K562 (cell line): ENCODE measurements around the gene DGUOK. TPM values are rescaled to one million over a fixed set of nuclear protein-coding genes. Genes with fewer than 3 reads are reported as not detected.
A peak's percentile ranks its signal among the peaks of the same experiment; 100 is the strongest.

ENCODE experiments used
- ATAC-seq: fragments of 200-7000 bp; cut with Tn5 transposase; 3 replicates; pipeline ENCODE4 v1.9.1; 2020; ENCODE audit warnings: moderate library complexity
- BruUV-seq: library from RNA; stranded (reverse); fragments of 400-500 nt; replicated peaks from 2 replicates; lab custom pipeline; 2021; lab: Mats Ljungman, UMichigan
- CTCF ChIA-PET: fragments of 300-600 bp; formaldehyde crosslinking; extraction: SDS; loops from one replicate; lab custom pipeline; 2021; ENCODE audit warnings: low intra/inter-chr PET ratio; lab: Yijun Ruan, JAX
- POLR2A ChIA-PET: fragments of 300-600, 350-650 bp; sonication (Branson Sonifier 250); formaldehyde crosslinking; extraction: SDS; loops from one replicate; lab custom pipeline; 2021; ENCODE audit warnings: antibody characterized with exemption, inconsistent platforms; lab: Yijun Ruan, JAX
- DNase-seq, 4 experiments: peaks; one replicate each; pipeline versions ENCODE4 v3.0.0 to v3.0.0-alpha.2; 2011 to 2018; ENCODE audit warnings: low spot score in 3 of 4, mixed read lengths in 3 of 4; ENCODE audit errors: extremely low read depth in 1 of 4
- FAIRE-seq: peaks from 2 replicates; lab custom pipeline; 2011; peaks lifted over from hg19 to GRCh38; lab: Jason Lieb, UNC
- H2AFZ ChIP-seq: 2 replicates; pipeline ENCODE4 v1.6.0; 2011; ENCODE audit warnings: low read depth, low read length, control low read depth, inconsistent platforms
- H3K27ac ChIP-seq: fragments of 200-600 bp; 3 replicates; pipeline ENCODE4 v1.8.0; 2011; ENCODE audit warnings: low read depth, mild to moderate bottlenecking, control low read depth, inconsistent platforms, low read length, moderate library complexity, mixed read lengths; ENCODE audit errors: extremely low read depth
- H3K27me3 ChIP-seq, 2 experiments: fragments of 300-600 bp in 1 of 2; 2 replicates in 1 of 2; 3 replicates in 1 of 2; pipeline versions ENCODE4 v1.6.0 to v1.8.0; 2011; ENCODE audit warnings: inconsistent platforms in 2 of 2, low read length in 2 of 2, mild to moderate bottlenecking in 1 of 2, mixed read lengths in 1 of 2, moderate library complexity in 1 of 2; ENCODE audit not compliant: control insufficient read depth in 2 of 2, insufficient read depth in 2 of 2
- H3K36me3 ChIP-seq: fragments of 300-600 bp; 3 replicates; pipeline ENCODE4 v1.8.0; 2011; ENCODE audit warnings: mild to moderate bottlenecking, low read length, inconsistent platforms; ENCODE audit not compliant: control insufficient read depth, insufficient read depth
- H3K4me1 ChIP-seq, 2 experiments: fragments of 200-600 bp in 1 of 2; replicated peaks in 1 of 2; 2 replicates in 1 of 2; 3 replicates in 1 of 2; pipeline versions ENCODE4 v1.5.1 to v1.8.0; 2011; ENCODE audit warnings: inconsistent platforms in 2 of 2, low read length in 2 of 2, mild to moderate bottlenecking in 1 of 2, mixed read lengths in 1 of 2, moderate library complexity in 1 of 2; ENCODE audit not compliant: control insufficient read depth in 2 of 2, insufficient read depth in 2 of 2
- H3K4me2 ChIP-seq: 2 replicates; pipeline ENCODE4 v1.6.1; 2011; ENCODE audit warnings: low read length, control low read depth, inconsistent platforms, mixed read lengths; ENCODE audit not compliant: insufficient read depth
- H3K4me3 ChIP-seq: fragments of 200-600 bp; sonication (generic), shearing (Covaris generic); 2 replicates; pipeline ENCODE4 v1.5.1; 2016; ENCODE audit warnings: control low read depth, inconsistent platforms
- H3K79me2 ChIP-seq: fragments of 200-600 bp; 3 replicates; pipeline ENCODE4 v1.8.0; 2011; ENCODE audit warnings: low read length, inconsistent platforms; ENCODE audit not compliant: control insufficient read depth, insufficient read depth
- H3K9ac ChIP-seq, 2 experiments: 2 replicates each; pipeline versions ENCODE4 v1.6.0 to v1.6.1; 2011; ENCODE audit warnings: low read depth in 2 of 2, low read length in 2 of 2, control low read depth in 1 of 2, inconsistent platforms in 1 of 2, mild to moderate bottlenecking in 1 of 2, mixed read lengths in 1 of 2; ENCODE audit not compliant: insufficient read depth in 1 of 2
- H3K9me1 ChIP-seq: one replicate; pipeline ENCODE4 v1.6.0; 2011; ENCODE audit warnings: inconsistent platforms, mild to moderate bottlenecking, low read length, moderate library complexity; ENCODE audit not compliant: control insufficient read depth, insufficient read depth
- H3K9me3 ChIP-seq: replicated peaks from 2 replicates; pipeline ENCODE4 v1.5.1; 2011; ENCODE audit warnings: low read depth, low read length, inconsistent platforms; ENCODE audit not compliant: control insufficient read depth, insufficient read depth
- H4K20me1 ChIP-seq: replicated peaks from 2 replicates; pipeline ENCODE4 v1.6.1; 2011; ENCODE audit warnings: low read length, inconsistent platforms, mixed read lengths; ENCODE audit not compliant: control insufficient read depth, insufficient read depth
- BACH1 ChIP-seq: fragments of 200-800 bp; sonication (Bioruptor generic); IDR thresholded peaks from 2 replicates; pipeline ENCODE4 v1.6.1; 2016; ENCODE audit warnings: missing genetic modification characterization, missing compliant biosample characterization
- FOXP1 ChIP-seq: sonication (generic); formaldehyde crosslinking; IDR thresholded peaks from 2 replicates; pipeline ENCODE4 v1.8.0; 2022; ENCODE audit warnings: mild to moderate bottlenecking, missing genetic modification reagents
- MBD2 ChIP-seq: sonication (generic); IDR thresholded peaks from 2 replicates; pipeline ENCODE4 v1.6.1; 2016; ENCODE audit warnings: low read depth, borderline replicate concordance
- PTRF ChIP-seq: fragments of 450-650 bp; IDR thresholded peaks from 2 replicates; pipeline ENCODE4 v1.6.1; 2016; ENCODE audit warnings: mild to moderate bottlenecking, missing genetic modification characterization, missing compliant biosample characterization
- ZNF224 ChIP-seq: sonication (generic); formaldehyde crosslinking; IDR thresholded peaks from 2 replicates; pipeline ENCODE4 v1.8.0; 2022; ENCODE audit warnings: mild to moderate bottlenecking, missing genetic modification reagents
- WGBS: fragments of 100-300 bp; shearing (Covaris generic); methylation state at CpG from one replicate; pipeline ENCODE4 v1.1.6; 2016; ENCODE audit warnings: low coverage, mixed read lengths; ENCODE audit not compliant: insufficient coverage; ENCODE audit errors: missing lambda C conversion rate; 5-methylcytosine and 5-hydroxymethylcytosine counted together
- in situ Hi-C: fragments of 300-500 bp; cut with MboI; formaldehyde crosslinking; loops from 4 replicates; pipeline ENCODE4 v1.15.0; 2018; ENCODE audit warnings: inconsistent platforms, mixed read lengths
- intact Hi-C: fragments of 100-400 bp; cut with micrococcal nuclease; formaldehyde crosslinking; loops from 2 replicates; pipeline ENCODE4 v1.14.2; 2022
- polyA plus RNA-seq, 8 experiments: library from polyadenylated mRNA; depleted of rRNA in 4 of 8; stranded (reverse) in 5 of 8; unstranded in 3 of 8; fragments of >200 nt; fragmentation: Nextera tagmentation in 2 of 8; fragmentation: Illumina TruSeq in 1 of 8; extraction: Ambion mirVana in 2 of 8; extraction: Trizol in 1 of 8; gene quantifications; 2 replicates each; pipeline versions ENCODE4 v1.2.1 to v1.2.3, GENCODE V29; 2011 to 2014; ENCODE audit warnings: inconsistent platforms in 1 of 8, missing spikeins in 1 of 8
- total RNA-seq, 7 experiments: library from RNA; depleted of rRNA in 6 of 7; stranded (reverse); fragments of >200 nt in 6 of 7; fragmentation: Illumina TruSeq in 2 of 7; extraction: Trizol in 2 of 7; gene quantifications; 2 replicates each; pipeline versions ENCODE4 v1.2.1 to v1.2.3, GENCODE V29; 2011 to 2021; ENCODE audit warnings: low replicate concordance in 1 of 7
- TF ChIP-seq, protein P1 (sequence below): fragments of 450-650 bp; formaldehyde crosslinking; IDR thresholded peaks from 2 replicates; pipeline ENCODE4 v1.4.0; 2020; ENCODE audit warnings: mild to moderate bottlenecking

The DGUOK gene
- total and polyA plus RNA-seq, 9 of the 15 experiments (the other 6 are each of a cell fraction or from before 2014, with no cell fraction given): 67.0 to 288 (median 126) TPM

- Histone ChIP-seq H3K27ac (peak overlapping the region; percentile 78), H3K79me2 (no peaks in the 10 kb centered on the region)
- POLR2A ChIA-PET: interaction anchor here (0.6 to 1.4 kb wide), 8 partner anchors 9 to 280 kb away, joined by 3 to 6 read pairs (median 4); no protein-coding TSS in a partner anchor
Observed at GRCh38 chr2:73970141-73970803, 43.6 kb downstream of the DGUOK start.

More at GRCh38 chr2:73970141-73970803, 43.6 kb downstream of the DGUOK start:
- intact Hi-C loops (no loop called here), in situ Hi-C loops (no loop called here)
- peak overlapping the region; percentile 28 to 49; a peak in 2 of 4 replicates for H3K9ac ChIP-seq
- peak overlapping the region; percentile 65; the same call in 1 of the 2 replicates for H2AFZ ChIP-seq
- no peak overlapping the region for H3K4me3 ChIP-seq
- H3K27me3 ChIP-seq: no peaks in the 10 kb centered on the region
- no peak for TF ChIP-seq MBD2
- TF ChIP-seq, protein P1, sequence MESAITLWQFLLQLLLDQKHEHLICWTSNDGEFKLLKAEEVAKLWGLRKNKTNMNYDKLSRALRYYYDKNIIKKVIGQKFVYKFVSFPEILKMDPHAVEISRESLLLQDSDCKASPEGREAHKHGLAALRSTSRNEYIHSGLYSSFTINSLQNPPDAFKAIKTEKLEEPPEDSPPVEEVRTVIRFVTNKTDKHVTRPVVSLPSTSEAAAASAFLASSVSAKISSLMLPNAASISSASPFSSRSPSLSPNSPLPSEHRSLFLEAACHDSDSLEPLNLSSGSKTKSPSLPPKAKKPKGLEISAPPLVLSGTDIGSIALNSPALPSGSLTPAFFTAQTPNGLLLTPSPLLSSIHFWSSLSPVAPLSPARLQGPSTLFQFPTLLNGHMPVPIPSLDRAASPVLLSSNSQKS (CRISPR knock-in tag): 0 out of 2 replicates have a peak, but pooled peaks have one; percentile 29
- peak; percentile 44; the same call in 1 of the 2 replicates for TF ChIP-seq BACH1
- no peak for TF ChIP-seq ZNF224 (CRISPR knock-in tag)
- no peak for TF ChIP-seq PTRF (tag)
- no peak for TF ChIP-seq FOXP1
- CTCF ChIA-PET: no interaction called here
- H3K9me3 ChIP-seq: no peaks in the 10 kb centered on the region
- peaks cover 20 to 31% of the 10 kb centered on the region in 2 experiments for H3K4me1 ChIP-seq
- 74% methylated on average over 6 of the region's 6 CpGs for WGBS
- no peak for DNase-seq
- H4K20me1 ChIP-seq: no peaks in the 10 kb centered on the region
- BruUV-seq: no TSS peak
- FAIRE-seq: peak; percentile 6
- H3K36me3 ChIP-seq: 0 out of 3 replicates have a peak, but pooled peaks cover 2% of the 10 kb centered on the region
- ATAC-seq: peak; percentile 9
- H3K4me2 ChIP-seq: peak overlapping the region; percentile 73; the same call in 1 of the 2 replicates
- H3K9me1 ChIP-seq: no peaks in the 10 kb centered on the region
